ENCODE measurements around the gene MYO5B. TPM values are rescaled to one million over a fixed set of nuclear protein-coding genes. Genes with fewer than 3 reads are reported as not detected.

MYO5B gene
- polyA plus RNA-seq, 1 of the 3 experiments (the other 2 are of a cell fraction), result 1.3 TPM

DNA sequence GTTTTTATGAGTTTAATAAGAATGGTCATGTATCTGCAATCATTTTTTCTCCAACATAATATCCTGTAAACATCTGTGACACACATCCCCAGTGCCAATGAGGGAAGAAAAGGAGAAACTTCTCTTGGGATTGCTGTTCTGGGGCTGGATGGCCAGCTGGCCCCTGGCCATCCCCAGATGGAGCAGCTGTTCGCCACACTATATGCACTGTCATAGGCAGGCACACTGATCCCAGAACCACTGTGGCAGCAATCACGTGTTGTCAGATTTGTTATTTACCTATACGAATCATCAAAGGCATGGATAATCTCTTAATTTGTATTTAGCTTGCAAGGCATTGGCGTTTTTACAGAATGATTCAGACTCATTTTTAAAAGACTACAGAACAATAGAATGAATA lies 214.1 kb downstream of the MYO5B start:
- Histone ChIP-seq H4K20me1 (ENCODE audit: insufficient read depth) (no peaks in the 10 kb centered on the region), H3K4me1 (ENCODE audit: control insufficient read depth in 1 of 2, insufficient read depth in 2 of 2, low read depth in 1 of 2, low read length in 1 of 2) (peaks cover 0 to 9% of the 10 kb centered on the region in 2 experiments; a peak in 1 of 4 replicates), H3K36me3 (replicated peaks in 1 of 2; ENCODE audit: control insufficient read depth in 1 of 2, insufficient read depth in 2 of 2, low read length in 1 of 2) (no peaks in the 10 kb centered on the region), H3K4me2 (no peak overlapping the region), H3K9me3 (no peaks in the 10 kb centered on the region), H3K27ac (ENCODE audit: low read depth in 2 of 2, low read length in 1 of 2) (no peak overlapping the region), H3K9me2 (no peaks in the 10 kb centered on the region), H2AFZ (ENCODE audit: low read depth) (no peak overlapping the region), H3K9ac (no peak overlapping the region), H3F3A (replicated peaks; ENCODE audit: insufficient read depth) (no peaks in the 10 kb centered on the region), H3K27me3 (ENCODE audit: insufficient read depth) (peaks cover 17% of the 10 kb centered on the region; the same call in 1 of the 2 replicates), H3K4me3 (ENCODE audit: low read depth in 2 of 2, low read length in 1 of 2) (no peak overlapping the region), H3K79me2 (ENCODE audit: insufficient read depth) (no peaks in the 10 kb centered on the region)
- TF ChIP-seq GATA2 (CRISPR knock-in tag; IDR thresholded peaks at IDR 0.05) (no peak), YY1 (IDR thresholded peaks at IDR 0.05; ENCODE audit: low read depth) (no peak), CHD2 (IDR thresholded peaks at IDR 0.05; ENCODE audit: low read length, partially characterized antibody) (no peak), MEF2A (IDR thresholded peaks at IDR 0.05; ENCODE audit: borderline replicate concordance, low read depth) (no peak), FOSL2 (IDR thresholded peaks at IDR 0.05; ENCODE audit: borderline replicate concordance, low read depth) (no peak), EZH2phosphoT487 (IDR thresholded peaks at IDR 0.05; ENCODE audit: borderline replicate concordance, low read depth) (no peak), ELF1 (IDR thresholded peaks at IDR 0.05) (no peak), RXRA (IDR thresholded peaks at IDR 0.05; ENCODE audit: borderline replicate concordance, low read depth) (no peak), GABPA (IDR thresholded peaks at IDR 0.05; ENCODE audit: low read depth) (no peak), RCOR1 (IDR thresholded peaks at IDR 0.05; ENCODE audit: low read length) (no peak), TEAD4 (IDR thresholded peaks at IDR 0.05; ENCODE audit: borderline replicate concordance, insufficient read depth) (no peak), JUND (IDR thresholded peaks at IDR 0.05) (no peak), NRF1 (IDR thresholded peaks at IDR 0.05; ENCODE audit: low read depth, low read length) (no peak)
- TF ChIP-seq, protein P1, sequence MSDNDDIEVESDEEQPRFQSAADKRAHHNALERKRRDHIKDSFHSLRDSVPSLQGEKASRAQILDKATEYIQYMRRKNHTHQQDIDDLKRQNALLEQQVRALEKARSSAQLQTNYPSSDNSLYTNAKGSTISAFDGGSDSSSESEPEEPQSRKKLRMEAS (IDR thresholded peaks at IDR 0.05; ENCODE audit: low read depth), result no peak
- TF ChIP-seq, protein P2, sequence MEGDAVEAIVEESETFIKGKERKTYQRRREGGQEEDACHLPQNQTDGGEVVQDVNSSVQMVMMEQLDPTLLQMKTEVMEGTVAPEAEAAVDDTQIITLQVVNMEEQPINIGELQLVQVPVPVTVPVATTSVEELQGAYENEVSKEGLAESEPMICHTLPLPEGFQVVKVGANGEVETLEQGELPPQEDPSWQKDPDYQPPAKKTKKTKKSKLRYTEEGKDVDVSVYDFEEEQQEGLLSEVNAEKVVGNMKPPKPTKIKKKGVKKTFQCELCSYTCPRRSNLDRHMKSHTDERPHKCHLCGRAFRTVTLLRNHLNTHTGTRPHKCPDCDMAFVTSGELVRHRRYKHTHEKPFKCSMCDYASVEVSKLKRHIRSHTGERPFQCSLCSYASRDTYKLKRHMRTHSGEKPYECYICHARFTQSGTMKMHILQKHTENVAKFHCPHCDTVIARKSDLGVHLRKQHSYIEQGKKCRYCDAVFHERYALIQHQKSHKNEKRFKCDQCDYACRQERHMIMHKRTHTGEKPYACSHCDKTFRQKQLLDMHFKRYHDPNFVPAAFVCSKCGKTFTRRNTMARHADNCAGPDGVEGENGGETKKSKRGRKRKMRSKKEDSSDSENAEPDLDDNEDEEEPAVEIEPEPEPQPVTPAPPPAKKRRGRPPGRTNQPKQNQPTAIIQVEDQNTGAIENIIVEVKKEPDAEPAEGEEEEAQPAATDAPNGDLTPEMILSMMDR (IDR thresholded peaks at IDR 0.05), result no peak
- TF ChIP-seq, protein P3, sequence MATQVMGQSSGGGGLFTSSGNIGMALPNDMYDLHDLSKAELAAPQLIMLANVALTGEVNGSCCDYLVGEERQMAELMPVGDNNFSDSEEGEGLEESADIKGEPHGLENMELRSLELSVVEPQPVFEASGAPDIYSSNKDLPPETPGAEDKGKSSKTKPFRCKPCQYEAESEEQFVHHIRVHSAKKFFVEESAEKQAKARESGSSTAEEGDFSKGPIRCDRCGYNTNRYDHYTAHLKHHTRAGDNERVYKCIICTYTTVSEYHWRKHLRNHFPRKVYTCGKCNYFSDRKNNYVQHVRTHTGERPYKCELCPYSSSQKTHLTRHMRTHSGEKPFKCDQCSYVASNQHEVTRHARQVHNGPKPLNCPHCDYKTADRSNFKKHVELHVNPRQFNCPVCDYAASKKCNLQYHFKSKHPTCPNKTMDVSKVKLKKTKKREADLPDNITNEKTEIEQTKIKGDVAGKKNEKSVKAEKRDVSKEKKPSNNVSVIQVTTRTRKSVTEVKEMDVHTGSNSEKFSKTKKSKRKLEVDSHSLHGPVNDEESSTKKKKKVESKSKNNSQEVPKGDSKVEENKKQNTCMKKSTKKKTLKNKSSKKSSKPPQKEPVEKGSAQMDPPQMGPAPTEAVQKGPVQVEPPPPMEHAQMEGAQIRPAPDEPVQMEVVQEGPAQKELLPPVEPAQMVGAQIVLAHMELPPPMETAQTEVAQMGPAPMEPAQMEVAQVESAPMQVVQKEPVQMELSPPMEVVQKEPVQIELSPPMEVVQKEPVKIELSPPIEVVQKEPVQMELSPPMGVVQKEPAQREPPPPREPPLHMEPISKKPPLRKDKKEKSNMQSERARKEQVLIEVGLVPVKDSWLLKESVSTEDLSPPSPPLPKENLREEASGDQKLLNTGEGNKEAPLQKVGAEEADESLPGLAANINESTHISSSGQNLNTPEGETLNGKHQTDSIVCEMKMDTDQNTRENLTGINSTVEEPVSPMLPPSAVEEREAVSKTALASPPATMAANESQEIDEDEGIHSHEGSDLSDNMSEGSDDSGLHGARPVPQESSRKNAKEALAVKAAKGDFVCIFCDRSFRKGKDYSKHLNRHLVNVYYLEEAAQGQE (IDR thresholded peaks at IDR 0.05; ENCODE audit: low read depth, low read length), result no peak
- TF ChIP-seq, protein P4, sequence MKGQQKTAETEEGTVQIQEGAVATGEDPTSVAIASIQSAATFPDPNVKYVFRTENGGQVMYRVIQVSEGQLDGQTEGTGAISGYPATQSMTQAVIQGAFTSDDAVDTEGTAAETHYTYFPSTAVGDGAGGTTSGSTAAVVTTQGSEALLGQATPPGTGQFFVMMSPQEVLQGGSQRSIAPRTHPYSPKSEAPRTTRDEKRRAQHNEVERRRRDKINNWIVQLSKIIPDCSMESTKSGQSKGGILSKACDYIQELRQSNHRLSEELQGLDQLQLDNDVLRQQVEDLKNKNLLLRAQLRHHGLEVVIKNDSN (IDR thresholded peaks at IDR 0.05; ENCODE audit: borderline replicate concordance, low read depth), result no peak
- no peak for DNase-seq
- ChIA-PET CTCF (interaction anchor here (1.3 kb wide), 1 partner anchor 470 kb away, joined by 3 read pairs; no protein-coding TSS in a partner anchor), POLR2A (no interaction called here)
- WGBS (ENCODE audit: low lambda C conversion rate), result 18% methylated on average over 4 of the region's 4 CpGs

Measured in SK-N-SH (cell line).